Suprapubic skin (tissue), 4 donors: ENCODE measurements around the gene CLEC9A. TPM values are rescaled to one million over a fixed set of nuclear protein-coding genes. Genes with fewer than 3 reads are reported as not detected.

ENCODE experiments used
- DNase-seq, 2 donors: peaks; one replicate each; pipeline ENCODE4 v3.0.0-alpha.2; 2019; ENCODE audit warnings: low spot score in 2 of 2
- H3K27ac ChIP-seq: fragments of 200-600 bp; sonication (generic); one replicate; pipeline ENCODE4 v1.5.1; 2019
- H3K27me3 ChIP-seq: fragments of 200-600 bp; sonication (generic); one replicate; pipeline ENCODE4 v1.5.1; 2019
- H3K36me3 ChIP-seq: fragments of 200-600 bp; sonication (generic); one replicate; pipeline ENCODE4 v1.5.1; 2019
- H3K4me1 ChIP-seq: fragments of 200-600 bp; sonication (generic); one replicate; pipeline ENCODE4 v1.5.1; 2019
- H3K4me3 ChIP-seq: fragments of 200-600 bp; sonication (generic); one replicate; pipeline ENCODE4 v1.5.1; 2019; ENCODE audit warnings: mild to moderate bottlenecking
- H3K9me3 ChIP-seq: fragments of 200-600 bp; sonication (generic); one replicate; pipeline ENCODE4 v1.5.1; 2019
- CTCF ChIP-seq, 2 donors: fragments of 200-600 bp in 1 of 2; fragments of 450-650 bp in 1 of 2; sonication (generic) in 1 of 2; IDR thresholded peaks; one replicate each; pipeline ENCODE4 v1.5.1; 2016 to 2019; ENCODE audit warnings: antibody characterized with exemption in 2 of 2, mild to moderate bottlenecking in 1 of 2, moderate library complexity in 1 of 2
- EP300 ChIP-seq: sonication (generic); formaldehyde crosslinking; IDR thresholded peaks from one replicate; pipeline ENCODE4 v1.6.1; 2017; ENCODE audit warnings: antibody characterized with exemption
- POLR2A ChIP-seq, 2 donors: fragments of 450-650 bp; IDR thresholded peaks; one replicate each; pipeline ENCODE4 v1.6.1; 2017; ENCODE audit warnings: antibody characterized with exemption in 2 of 2, mild to moderate bottlenecking in 2 of 2, moderate library complexity in 2 of 2
- POLR2AphosphoS5 ChIP-seq, 3 donors: sonication (generic); formaldehyde crosslinking; IDR thresholded peaks; one replicate each; pipeline ENCODE4 v1.6.1; 2017; ENCODE audit warnings: antibody characterized with exemption in 3 of 3
- WGBS: methylation state at CpG from one replicate; pipeline ENCODE4 v1.1.5; 2018; 5-methylcytosine and 5-hydroxymethylcytosine counted together
- total RNA-seq, 4 donors: library from RNA; depleted of rRNA; stranded (reverse); fragments of >200 nt; gene quantifications; one replicate each; pipeline ENCODE4 v1.1.0, GENCODE V29; 2016

Gene CLEC9A
- total RNA-seq, 4 donors from 2014 or later, result not detected

- TF ChIP-seq EP300 (no peak), CTCF (IDR thresholded peaks at IDR 0.05) (no peak), POLR2A (IDR thresholded peaks at IDR 0.05) (no peak), POLR2AphosphoS5 (IDR thresholded peaks at IDR 0.05) (no peak)
Measured at GRCh38 chr12:10058387-10058786, 27.9 kb downstream of the CLEC9A start.

GRCh38 chr12:10065241-10065640, 34.8 kb downstream of the CLEC9A start:
- Histone ChIP-seq H3K4me3 (no peak overlapping the region), H3K9me3 (no peaks in the 10 kb centered on the region), H3K36me3 (no peaks in the 10 kb centered on the region), H3K4me1 (peaks cover 13% of the 10 kb centered on the region), H3K27me3 (no peaks in the 10 kb centered on the region), H3K27ac (no peak overlapping the region)
- no peak for TF ChIP-seq EP300
- no peak for TF ChIP-seq POLR2A (IDR thresholded peaks at IDR 0.05)
- TF ChIP-seq POLR2AphosphoS5 (IDR thresholded peaks at IDR 0.05), result no peak
- no peak for TF ChIP-seq CTCF (IDR thresholded peaks at IDR 0.05)
- WGBS, result 63% methylated on average over 4 of the region's 4 CpGs
- DNase-seq, result no peak

More at GRCh38 chr12:10058387-10058786, 27.9 kb downstream of the CLEC9A start:
- H3K9me3 ChIP-seq, result no peaks in the 10 kb centered on the region
- 88% methylated on average over 5 of the region's 5 CpGs for WGBS
- no peak overlapping the region for H3K4me3 ChIP-seq
- H3K27me3 ChIP-seq, result no peaks in the 10 kb centered on the region
- H3K27ac ChIP-seq, result no peak overlapping the region
- H3K36me3 ChIP-seq, result no peaks in the 10 kb centered on the region
- H3K4me1 ChIP-seq, result no peaks in the 10 kb centered on the region
- DNase-seq, result no peak

- TF ChIP-seq CTCF (IDR thresholded peaks at IDR 0.05) (no peak), POLR2A (IDR thresholded peaks at IDR 0.05) (no peak), POLR2AphosphoS5 (IDR thresholded peaks at IDR 0.05) (no peak), EP300 (no peak)
- DNase-seq, result no peak
- H3K9me3 ChIP-seq, result no peaks in the 10 kb centered on the region
- H3K27me3 ChIP-seq, result no peaks in the 10 kb centered on the region
- H3K27ac ChIP-seq, result peak overlapping the region; percentile 46
- WGBS, result 87% methylated on average over 4 of the region's 4 CpGs
- no peak overlapping the region for H3K4me3 ChIP-seq
- peaks cover 13% of the 10 kb centered on the region for H3K4me1 ChIP-seq
- H3K36me3 ChIP-seq, result no peaks in the 10 kb centered on the region
Measured at GRCh38 chr12:10067264-10067663, 36.8 kb downstream of the CLEC9A start.

GRCh38 chr12:10067942-10068341, 37.5 kb downstream of the CLEC9A start:
- H3K9me3 ChIP-seq, result no peaks in the 10 kb centered on the region
- DNase-seq, result no peak
- no peaks in the 10 kb centered on the region for H3K27me3 ChIP-seq
- H3K27ac ChIP-seq, result peak overlapping the region; percentile 46
- H3K4me3 ChIP-seq, result no peak overlapping the region
- no peaks in the 10 kb centered on the region for H3K36me3 ChIP-seq
- WGBS, result 62% methylated on average over 3 of the region's 3 CpGs
- TF ChIP-seq EP300, result no peak
- no peak for TF ChIP-seq POLR2AphosphoS5 (IDR thresholded peaks at IDR 0.05)
- no peak for TF ChIP-seq CTCF (IDR thresholded peaks at IDR 0.05)
- no peak for TF ChIP-seq POLR2A (IDR thresholded peaks at IDR 0.05)
- H3K4me1 ChIP-seq, result peaks cover 13% of the 10 kb centered on the region

- peaks cover 13% of the 10 kb centered on the region for H3K4me1 ChIP-seq
- no peak overlapping the region for H3K4me3 ChIP-seq
- WGBS, result 53% methylated on average over 1 of the region's 1 CpG
- no peaks in the 10 kb centered on the region for H3K27me3 ChIP-seq
- peak overlapping the region; percentile 46 for H3K27ac ChIP-seq
- H3K9me3 ChIP-seq, result no peaks in the 10 kb centered on the region
- TF ChIP-seq POLR2AphosphoS5 (IDR thresholded peaks at IDR 0.05), result no peak
- TF ChIP-seq EP300, result no peak
- TF ChIP-seq CTCF (IDR thresholded peaks at IDR 0.05), result no peak
- TF ChIP-seq POLR2A (IDR thresholded peaks at IDR 0.05), result no peak
- no peak for DNase-seq
- H3K36me3 ChIP-seq, result no peaks in the 10 kb centered on the region
Measured at GRCh38 chr12:10068644-10069043, 38.2 kb downstream of the CLEC9A start.
